GM19455 (cell line): ENCODE data around the gene CREB5.

Experiments
- ATAC-seq: cut with Tn5 transposase; IDR thresholded peaks from one replicate; pipeline ENCODE4 v1.9.1; 2021; ENCODE audit not compliant: unreplicated experiment

CREB5 gene

GRCh38 chr7:28836716-28837115 is 424.4 kb downstream of the CREB5 start:
- ATAC-seq, result no peak

GRCh38 chr7:28837216-28837615 is 424.9 kb downstream of the CREB5 start:
- no peak for ATAC-seq

DNA sequence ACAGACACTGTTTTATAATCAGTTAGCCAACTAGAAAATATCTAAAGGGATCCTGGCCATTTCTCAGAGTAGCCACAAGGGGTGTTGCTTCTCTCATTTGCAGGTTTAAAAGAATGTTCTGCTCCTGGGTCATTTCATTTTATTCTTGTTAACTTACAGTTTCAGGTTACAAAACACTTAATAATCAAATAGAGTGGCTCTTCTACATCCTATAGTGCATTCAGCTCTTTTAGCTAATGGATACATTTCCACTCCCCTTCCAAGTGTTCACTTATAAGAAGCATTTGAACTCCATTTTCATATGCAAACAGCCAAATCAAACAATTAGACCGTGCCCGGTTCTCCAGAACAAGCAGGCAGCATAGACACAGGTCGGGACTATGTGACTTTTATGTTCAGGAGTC is 428.3 kb downstream of the CREB5 start:
- no peak for ATAC-seq

DNA sequence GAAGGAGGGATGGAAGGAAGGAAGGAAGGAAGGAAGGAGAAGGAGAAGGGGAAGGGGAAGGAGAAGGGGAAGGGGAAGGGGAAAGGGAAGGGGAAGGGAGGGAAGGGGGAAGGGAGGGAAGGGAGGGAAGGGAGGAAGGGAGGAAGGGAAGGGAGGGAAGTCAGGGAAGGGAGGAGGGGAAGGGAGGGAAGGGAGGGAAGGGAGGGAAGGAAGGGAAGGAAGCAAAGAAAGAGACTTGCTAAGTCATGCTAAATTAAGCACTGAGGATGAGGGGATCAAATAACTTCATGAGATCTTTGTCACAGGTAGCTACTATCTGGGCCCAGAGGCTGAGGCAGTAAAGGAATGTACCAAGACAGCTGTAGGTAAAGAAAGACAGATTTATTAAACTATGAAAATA is 429.4 kb downstream of the CREB5 start:
- no peak for ATAC-seq

DNA sequence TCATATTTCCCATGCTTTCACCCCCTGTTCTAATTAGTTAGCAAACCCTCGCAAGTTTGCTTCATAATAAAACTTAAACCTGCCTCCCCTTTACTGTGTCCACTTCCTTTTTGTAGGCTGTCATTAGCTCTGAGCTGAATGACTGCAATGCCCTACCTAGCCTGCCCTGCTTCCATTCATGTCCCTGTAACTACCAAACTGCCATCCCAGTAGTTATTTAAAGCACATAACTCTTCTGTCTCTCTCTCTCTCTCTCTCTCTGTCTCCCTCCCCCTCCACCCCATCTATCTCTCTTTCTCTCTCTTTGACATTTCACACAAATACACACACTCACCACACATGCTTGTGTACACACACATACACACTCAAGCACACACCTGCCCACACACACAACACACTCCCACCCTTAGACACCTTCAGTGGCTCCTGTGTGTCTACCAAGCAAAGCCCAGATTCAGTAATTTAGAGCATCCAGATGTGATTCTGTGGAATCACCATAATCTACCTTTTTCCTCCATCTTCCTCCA is 430.5 kb downstream of the CREB5 start:
- ATAC-seq, result no peak

- no peak for ATAC-seq
Observed at GRCh38 chr7:28845106-28845505, 432.8 kb downstream of the CREB5 start.

DNA sequence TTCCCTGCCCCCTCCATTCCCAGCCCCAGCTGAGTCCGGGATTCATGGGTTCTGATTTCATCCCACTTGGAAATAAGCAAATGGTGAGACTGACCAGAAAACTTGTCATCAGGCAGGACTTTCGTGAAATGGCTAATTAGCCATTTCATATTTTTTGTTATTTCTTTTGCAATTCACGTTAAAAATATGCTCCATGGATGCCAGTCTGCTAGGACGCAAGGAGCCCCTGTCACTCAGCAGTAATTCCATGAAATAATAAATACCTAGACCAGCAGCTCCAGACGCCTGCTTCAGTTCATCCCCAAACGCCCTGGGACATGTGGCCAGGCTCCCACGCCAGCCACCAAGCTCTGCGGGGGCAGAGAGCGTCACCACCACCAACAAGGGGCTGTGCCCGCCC is 434.9 kb downstream of the CREB5 start:
- ATAC-seq, result no peak

- no peak for ATAC-seq
Observed at GRCh38 chr7:28847681-28848080, 435.4 kb downstream of the CREB5 start.

DNA sequence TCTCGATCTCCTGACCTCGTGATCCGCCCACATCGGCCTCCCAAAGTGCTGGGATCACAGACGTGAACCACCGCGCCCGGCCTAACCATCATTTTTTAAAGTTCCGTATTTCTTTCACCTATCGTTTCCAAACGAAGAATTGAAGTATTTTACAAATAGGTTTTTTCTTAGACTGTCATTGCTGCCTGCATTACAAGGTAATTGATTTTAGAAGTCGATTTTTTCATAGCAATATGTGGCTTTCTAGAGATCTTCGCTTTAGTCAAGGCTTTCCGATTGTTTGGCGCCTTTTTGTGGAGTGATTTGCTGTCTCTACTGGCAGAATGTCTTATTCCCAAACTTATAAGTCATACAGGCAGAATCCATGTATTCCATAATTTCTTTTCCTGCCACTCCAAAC is 436.6 kb downstream of the CREB5 start:
- no peak for ATAC-seq

DNA sequence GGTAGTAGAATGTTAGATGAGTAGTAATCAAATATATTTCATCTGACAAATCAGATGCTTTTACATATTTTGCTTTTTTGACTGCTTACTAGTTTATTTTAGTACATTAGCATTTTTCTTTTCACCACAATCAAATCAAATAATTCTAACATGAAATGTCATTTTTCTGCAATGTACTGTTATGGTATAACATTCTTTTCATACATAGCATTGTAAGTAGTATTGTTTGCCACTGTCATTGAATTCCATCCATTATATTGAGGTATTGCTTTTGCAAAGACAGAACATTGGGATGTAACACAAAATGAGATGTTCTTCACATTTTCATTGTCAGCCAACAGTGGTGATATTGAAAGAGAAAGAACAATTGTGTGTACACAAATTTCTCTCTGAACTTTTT is 438.4 kb downstream of the CREB5 start:
- no peak for ATAC-seq

DNA sequence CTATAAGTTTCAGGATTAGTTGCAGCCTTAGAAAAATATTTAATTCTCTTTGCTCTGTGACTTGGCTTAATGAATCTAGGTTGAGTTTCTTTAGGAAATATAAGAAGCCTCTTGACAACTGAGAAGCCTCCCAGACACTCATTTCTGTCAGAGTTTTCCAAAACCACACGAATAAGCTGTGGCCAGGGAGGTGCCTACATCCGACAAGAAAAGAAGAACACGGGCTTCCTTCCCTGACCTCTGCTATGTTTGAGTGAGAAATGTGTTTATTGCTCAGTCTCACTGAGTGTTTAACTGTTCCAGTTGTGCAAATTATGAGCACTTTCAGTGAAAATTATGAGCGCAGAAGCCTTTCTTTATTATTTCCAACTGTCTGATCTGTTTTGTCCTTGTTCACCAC is 440.8 kb downstream of the CREB5 start:
- ATAC-seq, result no peak

- ATAC-seq, result peak; percentile 98
Observed at GRCh38 chr7:28853834-28854749, 441.8 kb downstream of the CREB5 start.

GRCh38 chr7:28854750-28855074 is 442.4 kb downstream of the CREB5 start:
- ATAC-seq, result no peak

DNA sequence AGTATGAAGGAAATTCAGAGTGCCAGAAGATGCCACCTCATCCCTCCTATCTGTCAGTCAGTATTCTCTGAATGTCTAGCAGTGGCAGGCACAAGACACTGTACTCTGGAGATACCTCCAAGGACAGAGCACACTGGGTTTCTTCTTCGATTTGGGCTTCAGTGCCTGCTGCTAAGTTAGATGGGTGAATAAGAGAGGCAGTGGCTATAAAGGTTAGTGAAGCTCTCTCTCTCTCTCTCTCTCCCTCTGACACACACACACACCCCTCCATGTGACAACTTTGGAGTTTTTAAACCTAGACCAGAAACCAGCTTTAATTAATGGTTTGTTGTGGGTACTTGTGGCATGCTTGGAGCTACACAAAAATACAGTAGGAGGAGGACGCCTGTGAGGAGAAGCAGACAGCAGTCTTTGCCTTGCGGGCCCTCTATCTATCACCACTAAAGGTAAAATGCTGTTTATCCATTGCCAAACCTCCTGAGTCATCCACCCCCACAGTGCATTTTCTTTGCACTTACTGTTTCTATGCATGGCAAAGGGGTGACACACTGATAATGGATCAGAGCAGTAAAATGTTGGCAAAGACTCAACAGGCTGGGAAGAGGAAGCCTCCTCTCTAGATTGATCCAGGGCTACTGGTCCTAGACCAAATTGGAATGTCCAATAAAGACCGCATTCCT is 443.4 kb downstream of the CREB5 start:
- no peak for ATAC-seq

DNA sequence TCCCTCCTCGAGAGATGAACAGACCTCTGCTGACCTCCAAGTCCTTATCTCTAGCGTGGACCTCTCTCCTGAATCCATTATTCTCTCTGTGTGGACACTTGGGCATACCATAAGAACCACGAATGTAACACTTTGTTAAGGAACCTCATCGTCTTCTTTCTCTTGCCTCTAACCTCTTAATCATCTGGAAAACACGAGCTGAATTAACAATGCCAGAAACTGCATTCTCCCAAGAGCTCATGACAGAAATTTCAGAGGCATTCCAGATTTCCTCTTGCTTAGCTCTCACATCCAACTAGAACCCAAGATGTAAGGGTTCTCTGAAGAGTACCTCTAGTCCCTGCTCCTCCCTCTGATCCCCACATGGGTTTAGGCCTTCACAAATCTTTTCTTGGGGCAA is 444.3 kb downstream of the CREB5 start:
- no peak for ATAC-seq

GRCh38 chr7:28858206-28858605 is 445.9 kb downstream of the CREB5 start:
- ATAC-seq, result no peak

- ATAC-seq, result no peak
Observed at GRCh38 chr7:28858895-28859294, 446.6 kb downstream of the CREB5 start.

GRCh38 chr7:28861825-28862224 is 449.5 kb downstream of the CREB5 start:
- ATAC-seq, result no peak

DNA sequence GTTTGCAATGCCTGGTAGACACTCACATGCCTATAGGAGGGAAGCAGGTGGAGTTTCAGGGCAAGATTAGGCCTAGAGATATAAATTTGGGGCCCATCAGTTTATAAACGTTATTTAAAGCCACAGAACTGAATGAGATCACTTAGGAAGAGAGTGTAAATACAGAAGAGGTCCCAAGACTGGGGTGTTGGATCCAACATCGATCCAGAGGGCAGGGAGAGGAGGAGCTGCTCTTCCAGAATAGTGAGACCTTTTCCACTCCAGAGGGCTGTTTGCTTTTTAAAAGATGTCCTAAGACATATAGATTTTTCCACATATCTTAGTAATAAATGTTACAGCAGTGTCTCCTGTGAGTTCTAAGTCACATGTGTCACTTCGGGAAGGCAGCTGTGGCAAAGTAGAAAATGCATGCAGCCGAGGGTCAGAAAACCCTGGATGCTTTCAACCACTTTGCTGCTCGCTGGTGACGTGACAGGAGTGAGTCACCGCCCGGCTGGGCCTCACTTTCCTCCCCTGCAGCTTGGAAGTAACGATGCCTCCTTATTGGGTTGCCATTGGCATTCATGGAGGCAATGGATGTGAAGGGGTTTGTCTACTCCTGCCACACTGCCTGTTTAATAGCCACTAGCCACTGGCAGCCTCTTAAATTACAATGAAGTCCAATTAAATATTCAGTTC is 450.4 kb downstream of the CREB5 start:
- ATAC-seq, result no peak

DNA sequence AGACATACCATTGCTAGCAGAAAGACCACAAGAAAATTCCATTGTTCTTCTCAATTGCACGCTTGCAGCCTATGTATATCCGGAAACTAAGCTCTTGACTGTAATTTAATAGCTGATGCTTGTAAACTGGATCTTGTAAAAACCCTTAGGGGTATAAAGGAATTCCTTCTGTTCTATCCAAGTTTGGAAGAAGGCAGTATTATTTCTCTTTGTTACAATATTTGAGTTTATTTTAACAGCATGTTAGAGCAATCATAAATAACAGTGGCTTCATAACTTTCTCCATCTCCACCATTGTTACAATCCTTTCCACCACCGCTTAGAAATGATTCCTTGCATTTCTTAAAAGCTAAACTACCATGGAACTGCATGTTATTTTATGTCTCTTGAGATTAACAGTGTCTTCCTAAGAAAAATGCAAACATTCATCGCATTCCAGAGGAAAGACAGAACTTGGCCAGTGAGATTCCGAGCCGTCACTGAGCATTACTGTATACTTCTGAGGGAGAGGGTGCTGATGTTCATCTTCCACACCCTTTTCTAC is 453.4 kb downstream of the CREB5 start:
- no peak for ATAC-seq

DNA sequence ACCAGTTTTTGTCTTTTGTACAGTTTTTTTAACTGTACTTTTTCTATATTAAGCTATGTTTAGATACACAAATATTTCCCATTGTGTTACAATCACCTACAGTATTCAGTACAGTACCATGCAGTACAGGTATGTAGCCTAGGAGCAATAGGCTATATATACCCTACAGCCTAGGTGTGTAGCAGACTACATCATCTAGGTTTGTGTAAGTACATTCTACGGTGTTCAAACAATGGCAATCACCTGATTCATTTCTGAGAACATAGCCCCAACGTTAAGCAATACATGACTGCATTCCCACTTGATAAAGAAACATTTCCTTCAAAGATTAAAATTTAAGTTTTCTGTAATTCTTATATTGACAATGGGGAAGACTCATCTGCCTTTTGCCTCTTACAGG is 456.4 kb downstream of the CREB5 start:
- ATAC-seq, result no peak
